ENCODE measurements around the gene EEIG2.
"Not testable (repeated sequence)": the region's sequence is repeated elsewhere in the genome, so short reads cannot be mapped to it uniquely, and the experiment has no call there.

EEIG2 gene
- total RNA-seq: 32.6 to 111 reads per million in 2 donors

- peak; percentile 86 for DNase-seq
Measured at GRCh38 chr1:108559215-108560186, at the start of gene EEIG2. TSS of gene EEIG2 (plus strand) at chr1:108560100. CDS start at chr1:108560429, 329 bp downstream.

DNA sequence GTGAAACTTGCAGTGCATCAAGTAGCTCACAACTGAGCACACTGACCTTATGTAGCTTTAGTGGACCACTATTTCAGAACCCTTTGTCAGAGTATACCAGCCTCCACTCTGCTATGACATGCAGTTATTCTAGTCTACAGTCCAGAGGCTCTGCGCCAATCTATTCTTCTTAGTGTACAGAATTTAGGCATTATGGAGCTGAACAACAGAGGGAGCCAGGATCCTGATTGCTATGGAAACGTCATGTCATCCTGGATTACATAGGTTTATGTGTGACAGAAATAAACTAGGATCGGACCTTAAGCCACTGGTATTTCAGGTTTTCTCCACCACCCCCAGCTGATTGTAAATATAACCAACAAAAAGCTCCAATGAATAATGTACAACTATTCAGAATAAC, 48.1 kb upstream of the EEIG2 start:
- DNase-seq: no peak

DNA sequence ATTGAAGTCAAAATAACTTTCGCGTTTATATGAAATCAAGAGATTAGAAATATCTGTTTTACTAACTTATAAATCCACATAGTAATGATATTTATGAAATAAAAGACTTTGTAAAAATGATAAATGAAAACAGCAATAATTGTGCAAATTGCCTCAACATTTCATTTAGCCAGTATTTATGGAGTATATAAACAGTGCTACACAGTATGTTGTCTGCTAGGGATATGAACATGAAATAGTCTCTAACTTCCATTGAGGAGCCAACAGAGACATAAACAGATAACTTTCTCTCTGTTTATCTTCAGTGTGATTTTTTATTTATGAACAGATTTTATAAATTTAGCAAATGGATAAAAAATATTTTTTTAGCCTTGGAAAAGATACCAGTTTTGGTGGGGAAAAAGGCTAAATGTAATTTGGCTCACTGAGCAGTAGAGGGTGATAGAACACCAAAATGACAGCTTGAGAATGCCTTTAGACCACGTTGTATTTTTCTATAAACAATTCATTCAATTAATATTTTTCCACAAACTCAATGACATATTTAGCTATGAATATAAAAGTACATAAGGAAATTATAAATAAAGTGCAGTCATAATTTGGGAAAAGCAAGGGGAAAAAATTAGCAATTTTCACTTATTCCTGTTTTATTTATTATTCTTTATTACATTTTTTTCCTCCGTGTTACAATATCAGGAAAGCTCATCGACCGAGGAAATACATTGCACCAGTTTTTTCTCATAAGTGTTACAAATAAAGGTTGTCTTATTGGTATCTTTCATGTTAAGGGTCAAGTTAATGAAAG, 47.5 kb upstream of the EEIG2 start:
- no peak for DNase-seq

DNA sequence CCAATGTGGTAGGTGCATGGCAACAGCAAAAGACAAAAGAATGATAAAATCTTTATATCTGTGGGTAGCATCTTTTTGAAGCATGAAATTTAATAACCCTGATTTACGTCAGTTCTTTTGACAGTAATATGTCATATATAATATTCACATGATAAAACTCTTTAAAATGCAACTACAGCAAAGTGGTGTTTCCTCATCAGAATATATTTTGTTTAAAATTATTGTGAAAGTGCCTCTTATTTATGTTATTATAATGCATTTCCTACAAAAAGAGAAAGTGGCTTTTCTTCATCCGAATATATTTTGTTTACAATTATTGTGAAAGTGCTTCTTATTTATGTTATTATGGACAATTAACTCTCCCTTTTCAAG, 46.9 kb upstream of the EEIG2 start:
- DNase-seq: no peak

DNA sequence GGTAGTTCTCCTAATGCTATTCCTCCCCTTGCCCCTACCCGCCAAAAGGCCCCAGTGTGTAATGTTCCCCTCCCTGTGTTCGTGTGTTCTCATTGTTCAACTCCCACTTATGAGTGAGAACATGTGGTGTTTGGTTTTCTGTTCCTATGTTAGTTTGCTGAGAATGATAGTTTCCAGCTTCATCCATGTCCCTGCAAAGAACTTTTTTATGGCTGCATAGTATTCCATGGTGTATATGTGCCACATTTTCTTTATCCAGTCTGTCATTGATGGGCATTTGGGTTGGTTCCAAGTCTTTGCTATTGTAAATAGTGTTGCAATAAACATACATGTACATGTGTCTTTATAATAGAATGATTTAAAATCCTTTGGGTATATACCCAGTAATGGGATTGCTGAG, 46.0 kb upstream of the EEIG2 start:
- DNase-seq: not testable (repeated sequence)

DNA sequence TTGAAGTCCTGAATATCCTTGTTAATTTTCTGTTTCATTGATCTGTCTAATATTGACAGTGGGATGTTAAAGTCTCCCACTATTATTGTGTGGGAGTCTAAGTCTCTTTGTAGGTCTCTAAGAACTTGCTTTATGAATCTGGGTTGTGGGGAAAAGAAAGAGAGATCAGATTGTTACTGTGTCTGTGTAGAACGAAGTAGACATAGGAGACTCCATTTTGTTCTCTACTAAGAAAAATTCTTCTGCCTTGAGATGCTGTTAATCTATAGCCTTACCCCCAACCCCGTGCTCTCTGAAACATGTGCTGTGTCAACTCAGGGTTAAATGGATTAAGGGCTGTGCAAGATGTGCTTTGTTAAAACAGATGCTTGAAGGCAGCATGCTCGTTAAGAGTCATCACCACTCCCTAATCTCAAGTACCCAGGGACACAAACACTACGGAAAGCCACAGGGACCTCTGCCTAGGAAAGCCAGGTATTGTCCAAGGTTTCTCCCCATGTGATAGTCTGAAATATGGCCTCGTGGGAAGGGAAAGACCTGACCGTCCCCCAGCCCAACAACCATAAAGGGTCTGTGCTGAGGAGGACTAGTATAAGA, 42.5 kb upstream of the EEIG2 start:
- DNase-seq: not testable (repeated sequence)

- no peak for DNase-seq
Measured at GRCh38 chr1:108521990-108522393, 37.9 kb upstream of the EEIG2 start.

- DNase-seq: no peak
Measured at GRCh38 chr1:108523829-108524228, 36.1 kb upstream of the EEIG2 start.

GRCh38 chr1:108524676-108525075, 35.2 kb upstream of the EEIG2 start:
- DNase-seq: no peak

DNA sequence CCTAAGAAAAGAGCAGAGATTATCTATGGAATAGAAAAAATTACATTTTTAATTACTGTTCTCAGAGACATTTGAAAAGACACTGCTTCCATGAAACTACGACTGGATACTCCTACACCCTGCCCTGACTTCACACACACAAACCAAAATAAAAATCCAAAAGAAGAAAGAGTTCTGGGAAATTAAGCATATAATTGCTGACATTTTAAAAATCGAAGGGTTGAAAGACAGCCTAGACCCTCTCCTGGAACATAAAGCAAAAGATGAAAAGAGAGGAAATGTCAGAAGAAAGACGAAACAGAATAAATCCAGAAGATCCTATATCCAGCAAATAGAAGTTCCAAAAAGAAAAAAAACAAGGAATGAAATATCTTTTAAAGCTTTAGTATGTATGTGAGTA, 32.8 kb upstream of the EEIG2 start:
- DNase-seq: no peak

GRCh38 chr1:108527837-108528236, 32.1 kb upstream of the EEIG2 start:
- no peak for DNase-seq

- DNase-seq: no peak
Measured at GRCh38 chr1:108531444-108531843, 28.5 kb upstream of the EEIG2 start.

- no peak for DNase-seq
Measured at GRCh38 chr1:108532730-108533129, 27.2 kb upstream of the EEIG2 start.

DNA sequence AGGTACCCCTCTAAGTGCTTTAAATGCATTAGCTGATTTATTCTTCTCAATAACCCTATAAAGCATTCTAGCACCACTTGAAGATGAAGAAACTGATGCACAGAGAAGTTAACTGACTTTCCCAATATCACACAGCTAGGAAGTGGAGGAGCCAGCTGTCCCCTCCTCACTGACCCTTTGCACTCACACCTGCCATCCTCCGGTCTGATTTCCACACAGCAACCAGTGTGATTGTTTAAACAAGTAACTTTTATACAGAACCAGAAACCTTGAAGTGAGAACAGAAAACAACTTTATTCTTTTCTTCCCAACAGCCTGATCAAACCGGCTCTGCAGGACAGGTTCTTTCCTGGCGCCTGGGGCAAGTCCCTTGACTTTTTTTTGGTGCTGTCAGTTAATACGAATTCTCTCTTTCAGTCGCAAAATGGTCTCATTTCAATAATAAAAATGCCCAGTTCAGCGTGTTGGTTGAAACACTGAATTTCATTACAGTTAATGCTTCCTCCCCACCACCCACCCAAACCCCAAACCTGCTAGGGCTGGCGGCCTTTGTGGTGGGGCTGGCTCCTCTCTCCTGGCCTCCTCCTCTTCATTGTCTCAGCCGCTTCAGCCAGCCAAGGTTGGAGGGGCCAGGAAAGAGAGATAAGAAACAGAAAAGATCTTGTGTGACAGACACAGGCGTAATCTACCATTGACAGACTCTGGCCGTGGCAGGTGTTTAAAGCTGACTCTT, 26.4 kb upstream of the EEIG2 start:
- no peak for DNase-seq

DNA sequence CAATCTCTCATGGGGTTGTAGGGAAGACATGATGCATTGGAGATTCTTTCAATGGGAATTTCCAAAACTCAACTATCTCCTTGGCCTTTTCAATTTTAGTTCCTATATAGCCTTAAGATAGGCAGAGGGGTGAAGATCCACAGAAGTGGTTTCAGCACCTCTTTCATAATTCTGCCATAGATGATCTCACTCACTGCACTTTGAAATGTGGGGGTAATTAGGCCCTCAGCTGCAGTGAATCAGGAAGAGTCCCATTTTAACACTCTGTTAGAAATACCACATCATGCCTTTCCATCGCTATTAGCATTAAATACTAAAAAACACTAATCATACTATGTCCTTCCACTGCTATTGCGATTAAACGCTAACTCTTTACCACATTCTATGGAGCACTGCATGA, 25.1 kb upstream of the EEIG2 start:
- no peak for DNase-seq

DNA sequence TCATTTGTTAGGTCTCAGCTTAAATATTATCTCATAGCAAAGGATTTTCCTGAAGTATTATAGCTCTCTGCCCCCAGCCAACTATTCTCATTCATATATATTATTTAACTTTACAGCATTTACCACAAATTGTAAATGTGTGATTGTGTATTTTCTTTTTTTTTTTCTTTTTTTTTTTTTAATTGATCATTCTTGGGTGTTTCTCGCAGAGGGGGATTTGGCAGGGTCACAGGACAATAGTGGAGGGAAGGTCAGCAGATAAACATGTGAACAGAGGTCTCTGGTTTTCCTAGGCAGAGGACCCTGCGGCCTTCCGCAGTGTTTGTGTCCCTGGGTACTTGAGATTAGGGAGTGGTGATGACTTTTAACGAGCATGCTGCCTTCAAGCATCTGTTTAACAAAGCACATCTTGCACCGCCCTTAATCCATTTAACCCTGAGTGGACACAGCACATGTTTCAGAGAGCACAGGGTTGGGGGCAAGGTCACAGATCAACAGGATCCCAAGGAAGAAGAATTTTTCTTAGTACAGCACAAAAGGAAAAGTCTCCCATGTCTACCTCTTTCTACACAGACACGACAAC, 24.5 kb upstream of the EEIG2 start:
- DNase-seq: not testable (repeated sequence)

- DNase-seq: not testable (repeated sequence)
Measured at GRCh38 chr1:108536021-108536420, 23.9 kb upstream of the EEIG2 start.

DNA sequence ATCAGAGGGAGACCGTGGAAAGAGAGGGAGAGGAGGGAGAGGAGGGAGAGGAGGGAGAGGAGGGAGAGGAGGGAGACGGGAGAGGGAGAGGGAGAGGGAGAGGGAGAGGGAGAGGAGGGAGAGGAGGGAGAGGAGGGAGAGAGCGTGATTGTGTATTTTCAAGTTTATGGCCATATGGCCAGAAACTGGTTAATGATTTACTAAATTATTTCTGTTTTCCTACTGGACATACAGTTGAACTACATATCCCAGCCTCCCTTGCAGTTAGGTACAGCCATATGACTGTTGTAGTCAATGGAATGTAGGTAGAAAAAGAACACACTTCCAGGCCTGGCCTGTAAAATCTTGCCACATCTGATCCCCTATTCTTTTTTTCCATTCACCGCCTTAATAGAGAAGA, 23.1 kb upstream of the EEIG2 start:
- DNase-seq: not testable (repeated sequence)

GRCh38 chr1:108537976-108538375, 21.9 kb upstream of the EEIG2 start:
- no peak for DNase-seq

- DNase-seq: no peak
Measured at GRCh38 chr1:108540977-108541376, 18.9 kb upstream of the EEIG2 start.

DNA sequence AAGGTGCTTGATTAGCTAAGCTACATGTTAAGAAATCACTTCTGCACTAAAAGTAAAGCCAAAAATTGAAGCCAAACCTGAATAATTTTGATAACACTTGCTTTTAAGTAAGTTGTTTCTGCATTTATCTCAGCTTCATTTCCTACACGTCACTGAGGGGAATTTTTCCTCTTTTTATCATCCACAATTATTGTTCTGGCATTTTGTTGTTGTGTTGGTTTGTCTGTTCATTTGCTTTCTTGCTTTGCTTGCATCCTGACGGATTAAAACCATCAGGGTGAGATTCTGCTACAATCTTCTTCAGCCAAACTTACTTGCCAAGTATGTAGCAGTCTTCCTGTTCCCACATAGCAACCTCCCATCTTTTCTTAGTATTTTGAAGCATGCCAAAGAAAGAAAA, 18.0 kb upstream of the EEIG2 start:
- no peak for DNase-seq

DNA sequence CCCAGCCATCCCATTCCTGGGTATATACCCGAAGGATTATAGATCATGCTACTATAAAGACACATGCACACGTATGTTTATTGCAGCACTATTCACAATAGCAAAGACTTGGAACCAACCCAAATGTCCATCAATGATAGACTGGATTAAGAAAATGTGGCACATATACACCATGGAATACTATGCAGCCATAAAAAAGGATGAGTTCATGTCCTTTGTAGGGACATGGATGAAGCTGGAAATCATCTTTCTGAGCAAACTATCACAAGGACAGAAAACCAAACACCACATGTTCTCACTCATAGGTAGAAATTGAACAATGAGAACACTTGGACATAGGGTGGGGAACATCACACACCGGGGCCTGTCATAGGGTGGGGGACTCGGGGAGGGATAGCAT, 12.4 kb upstream of the EEIG2 start:
- DNase-seq: not testable (repeated sequence)

Data from T-helper 9 cell (primary cell).